GM12878 (cell line): ENCODE data around the gene PIK3C3. TPM values are rescaled to one million over a fixed set of nuclear protein-coding genes. Genes with fewer than 3 reads are reported as not detected.

Experiments
- ATAC-seq: fragments of 200-7000 bp; cut with Tn5 transposase; 3 replicates; pipeline ENCODE4 v1.9.1; 2020; ENCODE audit warnings: mild to moderate bottlenecking, moderate library complexity
- BruUV-seq: library from RNA; stranded (reverse); fragments of 400-500 nt; replicated peaks from 2 replicates; lab custom pipeline; 2021; lab: Mats Ljungman, UMichigan
- CTCF ChIA-PET: fragments of 300-600 bp; sonication (Branson Sonifier 250); formaldehyde crosslinking; extraction: SDS; loops from one replicate; lab custom pipeline; 2021; ENCODE audit warnings: inconsistent platforms; lab: Yijun Ruan, JAX
- POLR2A ChIA-PET: fragments of 350-600 bp; formaldehyde crosslinking; extraction: SDS; loops from one replicate; lab custom pipeline; 2021; ENCODE audit warnings: inconsistent platforms; lab: Charles Lee
- RAD21 ChIA-PET: fragments of 300-600 bp; sonication (Branson Sonifier 250); formaldehyde crosslinking; loops from one replicate; lab custom pipeline; 2023; ENCODE audit warnings: antibody characterized with exemption; ENCODE audit not compliant: unreplicated experiment; lab: Charles Lee
- SMC1A ChIA-PET: fragments of 300-600 bp; sonication (Branson Sonifier 250); formaldehyde crosslinking; loops from one replicate; lab custom pipeline; 2023; ENCODE audit not compliant: unreplicated experiment, uncharacterized antibody; lab: Charles Lee
- DNase-seq: peaks from one replicate; pipeline ENCODE4 v3.0.0-alpha.2; 2011; ENCODE audit warnings: low read depth, low spot score
- FAIRE-seq: peaks from 3 replicates; lab custom pipeline; 2011; peaks lifted over from hg19 to GRCh38; lab: Jason Lieb, UNC
- H2AFZ ChIP-seq: 2 replicates; pipeline ENCODE4 v1.6.0; 2011; ENCODE audit warnings: low read depth, low read length, control low read depth; ENCODE audit not compliant: control insufficient read depth
- H3K27ac ChIP-seq: 2 replicates; pipeline ENCODE4 v1.5.1; 2011; ENCODE audit warnings: control low read depth; ENCODE audit not compliant: control insufficient read depth, insufficient read depth
- H3K27me3 ChIP-seq, 2 experiments: replicated peaks in 1 of 2; 2 replicates each; pipeline versions ENCODE4 v1.6.0 to v1.6.1; 2011; ENCODE audit warnings: low read length in 1 of 2; ENCODE audit not compliant: control insufficient read depth in 2 of 2, insufficient read depth in 2 of 2
- H3K36me3 ChIP-seq, 2 experiments: 2 replicates each; pipeline ENCODE4 v1.5.1; 2011; ENCODE audit warnings: low read length in 1 of 2; ENCODE audit not compliant: control insufficient read depth in 2 of 2, insufficient read depth in 2 of 2
- H3K4me1 ChIP-seq: 2 replicates; pipeline ENCODE4 v1.6.1; 2011; ENCODE audit warnings: mild to moderate bottlenecking, low read length, moderate library complexity, mixed read lengths; ENCODE audit not compliant: control insufficient read depth, insufficient read depth
- H3K4me2 ChIP-seq: 2 replicates; pipeline ENCODE4 v1.6.0; 2011; ENCODE audit warnings: control low read depth; ENCODE audit not compliant: control insufficient read depth, insufficient read depth
- H3K4me3 ChIP-seq: fragments of 200-600 bp; sonication (generic); 2 replicates; pipeline ENCODE4 v1.5.1; 2016
- H3K79me2 ChIP-seq: 2 replicates; pipeline ENCODE4 v1.6.0; 2011; ENCODE audit warnings: low read length; ENCODE audit not compliant: control insufficient read depth, insufficient read depth
- H3K9ac ChIP-seq: 2 replicates; pipeline ENCODE4 v1.8.0; 2011; ENCODE audit warnings: low read length, control low read depth, mixed read lengths; ENCODE audit not compliant: control insufficient read depth, insufficient read depth
- H3K9me3 ChIP-seq: replicated peaks from 3 replicates; pipeline ENCODE4 v1.5.1; 2011; ENCODE audit warnings: mild to moderate bottlenecking, low read length; ENCODE audit not compliant: control insufficient read depth, insufficient read depth
- H4K20me1 ChIP-seq: 2 replicates; pipeline ENCODE4 v1.6.0; 2011; ENCODE audit not compliant: control insufficient read depth, insufficient read depth
- BHLHE40 ChIP-seq, 2 experiments: fragments of 450-650 bp in 1 of 2; IDR thresholded peaks; 2 replicates each; pipeline ENCODE4 v1.6.1; 2011 to 2017; ENCODE audit warnings: low read depth in 2 of 2, borderline replicate concordance in 1 of 2, improper control_type of control experiment in 1 of 2, low read length in 1 of 2, mild to moderate bottlenecking in 1 of 2
- CHD2 ChIP-seq: IDR thresholded peaks from 2 replicates; pipeline ENCODE4 v1.6.1; 2011; ENCODE audit warnings: low read depth, low read length, improper control_type of control experiment, borderline replicate concordance
- EED ChIP-seq: sonication (generic); IDR thresholded peaks from 2 replicates; pipeline ENCODE4 v1.6.1; 2016; ENCODE audit warnings: antibody characterized with exemption, low read depth
- EGR1 ChIP-seq, 2 experiments: IDR thresholded peaks; 1 replicate in 1 of 2; 2 replicates in 1 of 2; pipeline ENCODE4 v1.6.1; 2011 to 2012; ENCODE audit warnings: low read depth in 2 of 2, low read length in 2 of 2, borderline replicate concordance in 1 of 2, mild to moderate bottlenecking in 1 of 2, moderate library complexity in 1 of 2
- JUNB ChIP-seq: IDR thresholded peaks from 2 replicates; pipeline ENCODE4 v1.6.1; 2016; ENCODE audit warnings: antibody characterized with exemption, mild to moderate bottlenecking
- KDM1A ChIP-seq: fragments of 200-600 bp; sonication (generic); IDR thresholded peaks from 2 replicates; pipeline ENCODE4 v1.6.1; 2016; ENCODE audit warnings: borderline replicate concordance
- NR2C1 ChIP-seq: fragments of 450-650 bp; IDR thresholded peaks from 2 replicates; pipeline ENCODE4 v1.6.1; 2017; ENCODE audit warnings: antibody characterized with exemption, mild to moderate bottlenecking, moderate library complexity
- POLR2AphosphoS2 ChIP-seq: IDR thresholded peaks from 2 replicates; pipeline ENCODE4 v1.6.1; 2011; ENCODE audit warnings: low read depth, mild to moderate bottlenecking, low read length, improper control_type of control experiment, moderate library complexity
- POU2F2 ChIP-seq: IDR thresholded peaks from 3 replicates; pipeline ENCODE4 v1.6.1; 2011; ENCODE audit warnings: low read depth, mild to moderate bottlenecking, low read length, borderline replicate concordance
- SMAD1 ChIP-seq: fragments of 450-650 bp; IDR thresholded peaks from 2 replicates; pipeline ENCODE4 v1.6.1; 2018; ENCODE audit warnings: mild to moderate bottlenecking, low read depth; ENCODE audit not compliant: partially characterized antibody
- TCF7 ChIP-seq: IDR thresholded peaks from 2 replicates; pipeline ENCODE4 v1.6.1; 2014; ENCODE audit warnings: antibody characterized with exemption, borderline replicate concordance
- WGBS: methylation state at CpG from one replicate; pipeline ENCODE4 v1.1.6; 2016; ENCODE audit warnings: low lambda C conversion rate; ENCODE audit not compliant: insufficient replicate concordance, insufficient coverage; ENCODE audit errors: missing lambda C conversion rate; 5-methylcytosine and 5-hydroxymethylcytosine counted together
- in situ Hi-C: fragments of 300-500 bp; cut with MboI; formaldehyde crosslinking; loops from 9 replicates; pipeline ENCODE4 v1.14.3; 2018; ENCODE audit warnings: mixed read lengths
- intact Hi-C: fragments of 100-400 bp; cut with micrococcal nuclease; formaldehyde crosslinking; loops from one replicate; pipeline ENCODE4 v1.14.2; 2022; ENCODE audit not compliant: unreplicated experiment
- polyA plus RNA-seq, 11 experiments: library from polyadenylated mRNA; depleted of rRNA in 4 of 11; unstranded in 6 of 11; stranded (reverse) in 5 of 11; fragments of >200 nt; fragmentation: Nextera tagmentation in 4 of 11; fragmentation: Illumina TruSeq in 1 of 11; extraction: Ambion mirVana in 4 of 11; extraction: Trizol in 1 of 11; gene quantifications; 1 replicate in 1 of 11; 2 replicates in 10 of 11; pipeline versions ENCODE4 v1.2.1 to v1.2.3, GENCODE V29; 2011 to 2016; ENCODE audit warnings: inconsistent platforms in 2 of 11, missing spikeins in 2 of 11, low read depth in 1 of 11
- total RNA-seq, 4 experiments: library from RNA; depleted of rRNA in 3 of 4; stranded (reverse); fragments of >200 nt in 3 of 4; fragmentation: Illumina TruSeq in 1 of 4; extraction: Trizol in 1 of 4; gene quantifications; 2 replicates each; pipeline versions ENCODE4 v1.2.1 to v1.2.3, GENCODE V29; 2013 to 2021
- TF ChIP-seq, protein P1 (sequence below): IDR thresholded peaks from 2 replicates; pipeline ENCODE4 v1.6.1; 2011; ENCODE audit warnings: borderline replicate concordance, low read depth, mild to moderate bottlenecking, moderate library complexity, low read length; ENCODE audit not compliant: insufficient read depth, poor library complexity, severe bottlenecking
- TF ChIP-seq, protein P2 (sequence below): IDR thresholded peaks from 2 replicates; pipeline ENCODE4 v1.6.1; 2011; ENCODE audit warnings: low read depth, mild to moderate bottlenecking, low read length, moderate library complexity, borderline replicate concordance; ENCODE audit errors: extremely low read depth
- TF ChIP-seq, protein P3 (sequence below): fragments of 450-650 bp; IDR thresholded peaks from 2 replicates; pipeline ENCODE4 v1.6.1; 2017; ENCODE audit warnings: borderline replicate concordance

The PIK3C3 gene
- total and polyA plus RNA-seq, 10 of the 15 experiments (the other 5 are each of a cell fraction or from before 2014, with no cell fraction given): 14.4 to 131 (median 32.4) TPM

DNA sequence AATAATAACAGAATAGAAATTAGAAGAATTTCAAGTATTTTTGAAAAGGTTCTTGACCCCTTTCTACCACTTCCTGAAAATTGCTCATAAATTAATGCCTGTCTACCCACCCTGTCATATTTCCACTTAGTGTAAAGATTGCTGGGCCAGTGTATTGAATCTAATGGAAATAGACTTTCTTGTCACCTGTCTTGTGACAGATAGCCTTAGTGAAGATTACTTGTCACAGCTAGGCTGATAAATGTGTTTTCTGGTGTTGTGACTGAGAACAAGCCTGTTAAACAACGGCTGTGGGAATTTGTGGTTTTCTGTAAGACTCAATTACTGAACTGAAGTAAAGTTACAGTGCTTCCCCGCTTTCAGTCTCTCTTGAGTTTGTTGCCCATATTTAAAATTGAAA, 37.0 kb downstream of the PIK3C3 start (continued):
- TF ChIP-seq, protein P1, sequence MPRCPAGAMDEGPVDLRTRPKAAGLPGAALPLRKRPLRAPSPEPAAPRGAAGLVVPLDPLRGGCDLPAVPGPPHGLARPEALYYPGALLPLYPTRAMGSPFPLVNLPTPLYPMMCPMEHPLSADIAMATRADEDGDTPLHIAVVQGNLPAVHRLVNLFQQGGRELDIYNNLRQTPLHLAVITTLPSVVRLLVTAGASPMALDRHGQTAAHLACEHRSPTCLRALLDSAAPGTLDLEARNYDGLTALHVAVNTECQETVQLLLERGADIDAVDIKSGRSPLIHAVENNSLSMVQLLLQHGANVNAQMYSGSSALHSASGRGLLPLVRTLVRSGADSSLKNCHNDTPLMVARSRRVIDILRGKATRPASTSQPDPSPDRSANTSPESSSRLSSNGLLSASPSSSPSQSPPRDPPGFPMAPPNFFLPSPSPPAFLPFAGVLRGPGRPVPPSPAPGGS: peak; percentile 63
- TF ChIP-seq, protein P2, sequence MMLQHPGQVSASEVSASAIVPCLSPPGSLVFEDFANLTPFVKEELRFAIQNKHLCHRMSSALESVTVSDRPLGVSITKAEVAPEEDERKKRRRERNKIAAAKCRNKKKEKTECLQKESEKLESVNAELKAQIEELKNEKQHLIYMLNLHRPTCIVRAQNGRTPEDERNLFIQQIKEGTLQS: no peak
- TF ChIP-seq JUNB: peak; percentile 69
- TF ChIP-seq POLR2AphosphoS2: no peak
- TF ChIP-seq CHD2: peak; percentile 66; the same call in 1 of the 2 replicates
- TF ChIP-seq SMAD1: peak; percentile 77
- TF ChIP-seq TCF7: no peak
- peak; percentile 66; the same call in 1 of the 3 replicates for TF ChIP-seq POU2F2
- TF ChIP-seq EED: peak; percentile 34; the same call in 1 of the 2 replicates
- TF ChIP-seq, all 136 proteins: peak for 49

DNA sequence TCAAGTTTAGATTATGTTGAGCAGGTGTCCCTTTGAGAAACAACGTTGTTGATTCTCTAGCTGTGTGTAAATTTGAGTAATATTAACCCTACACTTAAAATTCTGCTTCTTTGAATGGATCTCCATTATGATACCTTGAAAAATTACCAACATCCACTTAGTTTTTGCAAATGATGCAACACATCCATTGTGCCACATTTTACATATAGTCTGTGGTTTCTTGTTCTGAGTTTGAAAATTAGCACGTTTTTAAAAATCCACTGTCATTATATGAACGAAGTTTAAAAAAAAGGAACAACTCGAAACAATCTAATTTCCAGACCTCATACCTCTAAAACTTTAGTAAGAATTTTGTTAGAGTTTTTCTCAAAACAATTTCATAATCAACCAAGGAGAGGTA, 37.7 kb downstream of the PIK3C3 start:
- FAIRE-seq (no peak), ATAC-seq (peak; percentile 35), DNase-seq (no peak)
- Histone ChIP-seq H4K20me1 (no peaks in the 10 kb centered on the region), H3K36me3 (peaks cover 0 to 9% of the 10 kb centered on the region in 2 experiments; a peak in 2 of 4 replicates), H3K9me3 (no peaks in the 10 kb centered on the region), H3K9ac (no peak overlapping the region), H3K27me3 (no peaks in the 10 kb centered on the region), H3K79me2 (no peaks in the 10 kb centered on the region), H3K27ac (peak overlapping the region; percentile 67; the same call in 1 of the 2 replicates), H3K4me2 (no peak overlapping the region), H2AFZ (no peak overlapping the region), H3K4me1 (peaks cover 4% of the 10 kb centered on the region; the same call in 1 of the 2 replicates), H3K4me3 (no peak overlapping the region)
- ChIA-PET POLR2A (interaction anchor here (1.0 to 1.2 kb wide), 2 partner anchors 18 to 45 kb away, joined by 3 read pairs; no protein-coding TSS in a partner anchor), SMC1A (interaction anchor here (0.7 to 1.7 kb wide), 7 partner anchors 10 to 46 kb away, joined by 3 to 8 read pairs (median 7); no protein-coding TSS in a partner anchor), RAD21 (interaction anchor here (0.7 to 1.4 kb wide), 4 partner anchors 20 to 195 kb away, joined by 3 to 8 read pairs (median 3); no protein-coding TSS in a partner anchor), CTCF (interaction anchor here (1.7 kb wide), 1 partner anchor 35 kb away, joined by 10 read pairs; no protein-coding TSS in a partner anchor)
- intact Hi-C loops: loop anchor here (1.0 kb wide), 1 partner anchor 34 kb away; no protein-coding TSS in a partner anchor
- BruUV-seq: no TSS peak
- TF ChIP-seq KDM1A (no peak), NR2C1 (no peak), EGR1 (IDR thresholded peaks at IDR 0.05; ENCODE audit: borderline replicate concordance in 1 of 2, low read depth in 2 of 2, low read length in 2 of 2) (no peak), BHLHE40 (IDR thresholded peaks at IDR 0.05; ENCODE audit: borderline replicate concordance in 1 of 2, low read depth in 2 of 2, low read length in 1 of 2) (peak in 1 of 2 experiments; percentile 53; a peak in 1 of 4 replicates)
- TF ChIP-seq, protein P3, sequence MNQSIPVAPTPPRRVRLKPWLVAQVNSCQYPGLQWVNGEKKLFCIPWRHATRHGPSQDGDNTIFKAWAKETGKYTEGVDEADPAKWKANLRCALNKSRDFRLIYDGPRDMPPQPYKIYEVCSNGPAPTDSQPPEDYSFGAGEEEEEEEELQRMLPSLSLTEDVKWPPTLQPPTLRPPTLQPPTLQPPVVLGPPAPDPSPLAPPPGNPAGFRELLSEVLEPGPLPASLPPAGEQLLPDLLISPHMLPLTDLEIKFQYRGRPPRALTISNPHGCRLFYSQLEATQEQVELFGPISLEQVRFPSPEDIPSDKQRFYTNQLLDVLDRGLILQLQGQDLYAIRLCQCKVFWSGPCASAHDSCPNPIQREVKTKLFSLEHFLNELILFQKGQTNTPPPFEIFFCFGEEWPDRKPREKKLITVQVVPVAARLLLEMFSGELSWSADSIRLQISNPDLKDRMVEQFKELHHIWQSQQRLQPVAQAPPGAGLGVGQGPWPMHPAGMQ: no peak
- WGBS: 64% methylated on average over 4 of the region's 4 CpGs
- in situ Hi-C loops: no loop called here
